SK-N-SH treated with all-trans-retinoic acid at 6 μM for 48 hours (cell line): ENCODE measurements around the gene TRIM71.

Experiments
- ATAC-seq: fragments of 200-7000 bp; cut with Tn5 transposase; 3 replicates; pipeline ENCODE4 v1.9.1; 2020; ENCODE audit warnings: mild to moderate bottlenecking, moderate library complexity
- BACH2 ChIP-seq: fragments of 250-450 bp; sonication (Bioruptor Pico); IDR thresholded peaks from 2 replicates; pipeline ENCODE4 v1.9.0; 2021; ENCODE audit warnings: mild to moderate bottlenecking, borderline replicate concordance
- CSDC2 ChIP-seq: fragments of 250-450 bp; sonication (Bioruptor Pico); IDR thresholded peaks from 2 replicates; pipeline ENCODE4 v1.5.0; 2020; ENCODE audit warnings: mild to moderate bottlenecking, moderate library complexity
- ESRRG ChIP-seq: fragments of 250-450 bp; sonication (Bioruptor Pico); IDR thresholded peaks from 2 replicates; pipeline ENCODE4 v1.6.1; 2021; ENCODE audit warnings: mild to moderate bottlenecking
- GLIS3 ChIP-seq: fragments of 250-450 bp; sonication (Bioruptor Pico); IDR thresholded peaks from 2 replicates; pipeline ENCODE4 v1.5.0; 2020; ENCODE audit warnings: mild to moderate bottlenecking, moderate library complexity
- ISL1 ChIP-seq: fragments of 250-450 bp; sonication (Bioruptor Pico); IDR thresholded peaks from 2 replicates; pipeline ENCODE4 v2.1.2; 2022; ENCODE audit warnings: mild to moderate bottlenecking, moderate library complexity
- PATZ1 ChIP-seq: fragments of 250-450 bp; sonication (Bioruptor Pico); IDR thresholded peaks from 2 replicates; pipeline ENCODE4 v1.8.0; 2020; ENCODE audit warnings: mild to moderate bottlenecking, moderate library complexity, borderline replicate concordance
- POU6F1 ChIP-seq: fragments of 250-450 bp; sonication (Bioruptor Pico); IDR thresholded peaks from 2 replicates; pipeline ENCODE4 v1.8.0; 2021; ENCODE audit warnings: low read depth, mild to moderate bottlenecking, moderate library complexity, borderline replicate concordance
- RARB ChIP-seq: fragments of 250-450 bp; sonication (Bioruptor Pico); IDR thresholded peaks from 2 replicates; pipeline ENCODE4 v1.8.0; 2021; ENCODE audit warnings: mild to moderate bottlenecking, moderate library complexity
- SNAI2 ChIP-seq: fragments of 250-450 bp; sonication (Bioruptor Pico); IDR thresholded peaks from 2 replicates; pipeline ENCODE4 v1.5.0; 2020; ENCODE audit warnings: mild to moderate bottlenecking, moderate library complexity
- TCF4 ChIP-seq: fragments of 250-450 bp; sonication (Bioruptor Pico); IDR thresholded peaks from 2 replicates; pipeline ENCODE4 v1.8.0; 2021; ENCODE audit warnings: mild to moderate bottlenecking, moderate library complexity, borderline replicate concordance
- TOX ChIP-seq: fragments of 250-450 bp; sonication (Bioruptor Pico); IDR thresholded peaks from 2 replicates; pipeline ENCODE4 v1.8.0; 2021; ENCODE audit warnings: mild to moderate bottlenecking, moderate library complexity, borderline replicate concordance
- TSHZ2 ChIP-seq: fragments of 250-450 bp; sonication (Bioruptor Pico); IDR thresholded peaks from 2 replicates; pipeline ENCODE4 v1.5.0; 2020; ENCODE audit warnings: mild to moderate bottlenecking, moderate library complexity
- ZC3H10 ChIP-seq: fragments of 250-450 bp; sonication (Bioruptor Pico); IDR thresholded peaks from 2 replicates; pipeline ENCODE4 v1.5.1; 2021; ENCODE audit warnings: mild to moderate bottlenecking, moderate library complexity
- ZFP3 ChIP-seq: fragments of 250-450 bp; sonication (Bioruptor Pico); IDR thresholded peaks from 2 replicates; pipeline ENCODE4 v1.5.0; 2020; ENCODE audit warnings: mild to moderate bottlenecking, moderate library complexity
- ZFP30 ChIP-seq: fragments of 450-650 bp; formaldehyde crosslinking; IDR thresholded peaks from 2 replicates; pipeline ENCODE4 v1.5.0; 2022; ENCODE audit warnings: mild to moderate bottlenecking, moderate library complexity
- ZNF70 ChIP-seq: fragments of 450-650 bp; formaldehyde crosslinking; IDR thresholded peaks from 2 replicates; pipeline ENCODE4 v1.5.0; 2020; ENCODE audit warnings: mild to moderate bottlenecking, moderate library complexity
- ZNF8 ChIP-seq: fragments of 450-650 bp; formaldehyde crosslinking; IDR thresholded peaks from 2 replicates; pipeline ENCODE4 v1.5.0; 2020; ENCODE audit warnings: mild to moderate bottlenecking, moderate library complexity
- TF ChIP-seq, protein P1 (sequence below): fragments of 250-450 bp; sonication (Bioruptor Pico); IDR thresholded peaks from 2 replicates; pipeline ENCODE4 v1.5.1; 2020; ENCODE audit warnings: low read depth, mild to moderate bottlenecking, moderate library complexity
- TF ChIP-seq, protein P2 (sequence below): fragments of 250-450 bp; sonication (Bioruptor Pico); IDR thresholded peaks from 2 replicates; pipeline ENCODE4 v1.5.1; 2021; ENCODE audit warnings: mild to moderate bottlenecking, moderate library complexity

Gene TRIM71

DNA sequence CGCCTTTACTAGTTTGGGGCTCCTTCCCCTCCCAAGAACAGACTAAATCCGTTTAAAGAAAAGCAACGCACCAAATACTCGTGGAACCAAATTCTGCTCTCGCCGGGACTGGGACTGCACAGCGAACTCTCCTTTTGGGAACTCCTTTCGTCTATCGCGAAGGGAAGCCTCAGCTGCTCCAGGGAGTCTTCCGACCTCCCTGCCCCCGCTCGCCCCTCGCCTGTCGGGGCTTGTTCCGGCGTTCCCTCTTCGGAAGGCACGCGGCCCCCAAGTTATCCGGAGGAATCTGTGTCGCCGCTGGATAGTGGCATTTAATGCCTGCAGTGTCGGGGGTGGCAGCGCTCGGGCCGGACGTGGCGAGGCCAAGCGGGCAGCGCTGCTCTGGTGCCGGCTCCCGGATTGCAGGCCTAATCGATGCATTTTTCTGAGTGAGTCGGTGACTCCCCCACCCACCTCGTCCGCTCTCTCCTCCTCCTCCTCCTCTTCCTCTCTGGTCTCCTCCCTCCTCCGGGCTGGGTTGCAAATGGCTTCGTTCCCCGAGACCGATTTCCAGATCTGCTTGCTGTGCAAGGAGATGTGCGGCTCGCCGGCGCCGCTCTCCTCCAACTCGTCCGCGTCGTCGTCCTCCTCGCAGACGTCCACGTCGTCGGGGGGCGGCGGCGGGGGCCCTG lies at the start of gene TRIM71:
Gene TRIM71, plus strand, starts transcription at position 440 of the 671 bp plus-strand sequence. Its CDS starts 84 bp downstream, at position 524.
- TF ChIP-seq PATZ1 (CRISPR knock-in tag) (no peak), ZFP30 (CRISPR knock-in tag) (no peak), ZFP3 (no peak), ZNF8 (CRISPR knock-in tag) (no peak), TOX (CRISPR knock-in tag) (no peak), SNAI2 (CRISPR knock-in tag) (no peak), ESRRG (CRISPR knock-in tag) (no peak), ISL1 (CRISPR knock-in tag) (no peak), TCF4 (no peak), TSHZ2 (CRISPR knock-in tag) (no peak), ZNF70 (CRISPR knock-in tag) (no peak)
- TF ChIP-seq, protein P1, sequence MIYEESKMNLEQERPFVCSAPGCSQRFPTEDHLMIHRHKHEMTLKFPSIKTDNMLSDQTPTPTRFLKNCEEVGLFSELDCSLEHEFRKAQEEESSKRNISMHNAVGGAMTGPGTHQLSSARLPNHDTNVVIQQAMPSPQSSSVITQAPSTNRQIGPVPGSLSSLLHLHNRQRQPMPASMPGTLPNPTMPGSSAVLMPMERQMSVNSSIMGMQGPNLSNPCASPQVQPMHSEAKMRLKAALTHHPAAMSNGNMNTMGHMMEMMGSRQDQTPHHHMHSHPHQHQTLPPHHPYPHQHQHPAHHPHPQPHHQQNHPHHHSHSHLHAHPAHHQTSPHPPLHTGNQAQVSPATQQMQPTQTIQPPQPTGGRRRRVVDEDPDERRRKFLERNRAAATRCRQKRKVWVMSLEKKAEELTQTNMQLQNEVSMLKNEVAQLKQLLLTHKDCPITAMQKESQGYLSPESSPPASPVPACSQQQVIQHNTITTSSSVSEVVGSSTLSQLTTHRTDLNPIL (CRISPR knock-in tag), result no peak
- TF ChIP-seq, protein P2, sequence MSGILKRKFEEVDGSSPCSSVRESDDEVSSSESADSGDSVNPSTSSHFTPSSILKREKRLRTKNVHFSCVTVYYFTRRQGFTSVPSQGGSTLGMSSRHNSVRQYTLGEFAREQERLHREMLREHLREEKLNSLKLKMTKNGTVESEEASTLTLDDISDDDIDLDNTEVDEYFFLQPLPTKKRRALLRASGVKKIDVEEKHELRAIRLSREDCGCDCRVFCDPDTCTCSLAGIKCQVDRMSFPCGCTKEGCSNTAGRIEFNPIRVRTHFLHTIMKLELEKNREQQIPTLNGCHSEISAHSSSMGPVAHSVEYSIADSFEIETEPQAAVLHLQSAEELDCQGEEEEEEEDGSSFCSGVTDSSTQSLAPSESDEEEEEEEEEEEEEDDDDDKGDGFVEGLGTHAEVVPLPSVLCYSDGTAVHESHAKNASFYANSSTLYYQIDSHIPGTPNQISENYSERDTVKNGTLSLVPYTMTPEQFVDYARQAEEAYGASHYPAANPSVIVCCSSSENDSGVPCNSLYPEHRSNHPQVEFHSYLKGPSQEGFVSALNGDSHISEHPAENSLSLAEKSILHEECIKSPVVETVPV, result no peak
- ATAC-seq, result no peak; the same call in 2 of the 3 replicates

DNA sequence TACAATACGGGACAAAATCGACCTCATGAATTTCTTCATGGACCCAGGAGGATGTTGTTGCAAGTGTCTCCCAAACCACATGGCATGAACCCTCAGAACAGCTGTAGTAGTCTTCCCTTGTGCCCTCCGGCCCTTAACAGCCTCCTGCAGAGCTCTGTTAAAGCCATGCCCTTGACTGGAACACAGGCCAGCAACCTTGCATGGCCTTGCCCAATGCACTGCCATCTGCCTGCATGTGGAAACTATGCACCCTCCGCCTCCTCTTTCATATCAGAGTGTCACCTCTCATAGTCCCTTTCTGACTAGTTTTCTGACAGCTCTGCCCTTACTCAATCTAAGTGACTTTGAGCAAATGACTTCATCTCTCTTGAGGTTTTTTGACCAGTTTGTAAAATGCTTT lies 39.4 kb upstream of the TRIM71 start:
- TF ChIP-seq POU6F1 (no peak), TCF4 (no peak), ZFP3 (no peak), ZFP30 (CRISPR knock-in tag) (no peak), ZC3H10 (no peak), BACH2 (no peak), ZNF70 (CRISPR knock-in tag) (no peak), ESRRG (CRISPR knock-in tag) (no peak), SNAI2 (CRISPR knock-in tag) (no peak), CSDC2 (no peak), ISL1 (CRISPR knock-in tag) (no peak), GLIS3 (no peak), TSHZ2 (CRISPR knock-in tag) (no peak), RARB (CRISPR knock-in tag) (no peak), TOX (CRISPR knock-in tag) (no peak)
- TF ChIP-seq, protein P1 (CRISPR knock-in tag), result no peak
- TF ChIP-seq, protein P2, result no peak
- ATAC-seq, result no peak
